Panc1 (cell line): ENCODE measurements around the gene BRSK1.

Experiments
- CTCF ChIP-seq: fragments of 450-650 bp; IDR thresholded peaks from 2 replicates; pipeline ENCODE4 v1.5.1; 2017; ENCODE audit warnings: mild to moderate bottlenecking
- POLR2AphosphoS5 ChIP-seq: IDR thresholded peaks from 2 replicates; pipeline ENCODE4 v1.6.1; 2012; ENCODE audit warnings: mild to moderate bottlenecking, low read depth, low read length, moderate library complexity
- REST ChIP-seq, 2 experiments: IDR thresholded peaks; 2 replicates each; pipeline ENCODE4 v1.6.1; 2011 to 2012; ENCODE audit warnings: low read depth in 2 of 2, control low read depth in 1 of 2, low read length in 1 of 2, mild to moderate bottlenecking in 1 of 2, moderate library complexity in 1 of 2; ENCODE audit not compliant: insufficient read depth in 1 of 2

- no peak for TF ChIP-seq CTCF
- no peak for TF ChIP-seq REST (IDR thresholded peaks at IDR 0.05; ENCODE audit: insufficient read depth in 1 of 2, low read depth in 2 of 2, low read length in 1 of 2)
- TF ChIP-seq POLR2AphosphoS5, result no peak
These were observed 17.4 kb upstream of the BRSK1 start for GRCh38 chr19:55266404-55266803.
